ENCODE data around the gene BTBD9.

GRCh38 chr6:38503960-38504682 is 135.6 kb downstream of the BTBD9 start:
- no peak for TF ChIP-seq KDM1A (IDR thresholded peaks at IDR 0.05; ENCODE audit: low read depth)
- TF ChIP-seq KDM5A (IDR thresholded peaks at IDR 0.05) = no peak
- TF ChIP-seq TP53 (CRISPR knock-in tag; IDR thresholded peaks at IDR 0.05) = no peak
- TF ChIP-seq MAX (IDR thresholded peaks at IDR 0.05) = no peak
- no peak for TF ChIP-seq POLR2A (IDR thresholded peaks at IDR 0.05; ENCODE audit: low read length)
- no peak for TF ChIP-seq CTCF (IDR thresholded peaks at IDR 0.05)
- TF ChIP-seq, protein P1, sequence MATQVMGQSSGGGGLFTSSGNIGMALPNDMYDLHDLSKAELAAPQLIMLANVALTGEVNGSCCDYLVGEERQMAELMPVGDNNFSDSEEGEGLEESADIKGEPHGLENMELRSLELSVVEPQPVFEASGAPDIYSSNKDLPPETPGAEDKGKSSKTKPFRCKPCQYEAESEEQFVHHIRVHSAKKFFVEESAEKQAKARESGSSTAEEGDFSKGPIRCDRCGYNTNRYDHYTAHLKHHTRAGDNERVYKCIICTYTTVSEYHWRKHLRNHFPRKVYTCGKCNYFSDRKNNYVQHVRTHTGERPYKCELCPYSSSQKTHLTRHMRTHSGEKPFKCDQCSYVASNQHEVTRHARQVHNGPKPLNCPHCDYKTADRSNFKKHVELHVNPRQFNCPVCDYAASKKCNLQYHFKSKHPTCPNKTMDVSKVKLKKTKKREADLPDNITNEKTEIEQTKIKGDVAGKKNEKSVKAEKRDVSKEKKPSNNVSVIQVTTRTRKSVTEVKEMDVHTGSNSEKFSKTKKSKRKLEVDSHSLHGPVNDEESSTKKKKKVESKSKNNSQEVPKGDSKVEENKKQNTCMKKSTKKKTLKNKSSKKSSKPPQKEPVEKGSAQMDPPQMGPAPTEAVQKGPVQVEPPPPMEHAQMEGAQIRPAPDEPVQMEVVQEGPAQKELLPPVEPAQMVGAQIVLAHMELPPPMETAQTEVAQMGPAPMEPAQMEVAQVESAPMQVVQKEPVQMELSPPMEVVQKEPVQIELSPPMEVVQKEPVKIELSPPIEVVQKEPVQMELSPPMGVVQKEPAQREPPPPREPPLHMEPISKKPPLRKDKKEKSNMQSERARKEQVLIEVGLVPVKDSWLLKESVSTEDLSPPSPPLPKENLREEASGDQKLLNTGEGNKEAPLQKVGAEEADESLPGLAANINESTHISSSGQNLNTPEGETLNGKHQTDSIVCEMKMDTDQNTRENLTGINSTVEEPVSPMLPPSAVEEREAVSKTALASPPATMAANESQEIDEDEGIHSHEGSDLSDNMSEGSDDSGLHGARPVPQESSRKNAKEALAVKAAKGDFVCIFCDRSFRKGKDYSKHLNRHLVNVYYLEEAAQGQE (IDR thresholded peaks at IDR 0.05) = no peak
- TF ChIP-seq RAD21 (conservative IDR thresholded peaks at IDR 0.05 in 1 of 2, IDR thresholded peaks at IDR 0.05 in 1 of 2) = no peak
- TF ChIP-seq MAFK (IDR thresholded peaks at IDR 0.05; ENCODE audit: partially characterized antibody) = no peak
- no peak for TF ChIP-seq RNF2 (IDR thresholded peaks at IDR 0.05; ENCODE audit: borderline replicate concordance, low read depth)
- TF ChIP-seq CEBPB (IDR thresholded peaks at IDR 0.05) = no peak
- no peak for TF ChIP-seq EP300 (IDR thresholded peaks at IDR 0.05)
- TF ChIP-seq NR3C1 (IDR thresholded peaks at IDR 0.05) = no peak

Measured in A549 (cell line).